GM04504 (cell line): ENCODE results near the gene SLC44A1.

Experiments used
- DNase-seq: peaks from one replicate; pipeline ENCODE4 v3.0.0-alpha.2; 2012; ENCODE audit warnings: low read depth

SLC44A1 gene

GRCh38 chr9:105244003-105244733 is at the start of gene SLC44A1:
Gene SLC44A1, plus strand, starts transcription at chr9:105244651. Its CDS starts 218 bp downstream, at chr9:105244869.
- peak; percentile 92 for DNase-seq

- no peak for DNase-seq
These were observed 49.2 kb upstream of the SLC44A1 start for GRCh38 chr9:105195259-105195658.

DNA sequence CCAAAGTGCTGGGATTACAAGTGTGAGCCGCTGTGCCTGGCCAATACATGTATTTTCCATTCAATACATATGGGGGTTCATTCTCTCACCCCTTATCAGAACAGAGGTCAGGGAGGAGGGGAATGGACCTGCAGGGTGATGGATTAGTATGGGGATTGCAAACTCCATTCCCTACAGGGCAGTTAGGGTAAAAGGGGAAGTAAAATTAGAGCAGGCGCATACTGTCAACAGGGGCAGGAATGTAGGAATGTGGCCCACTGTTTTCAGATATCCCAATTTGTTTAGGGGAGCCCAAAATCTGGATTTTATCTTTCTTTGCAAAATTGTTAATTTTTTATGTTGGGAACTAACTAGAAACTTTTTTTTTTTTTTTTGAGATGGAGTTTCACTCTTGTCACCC is 46.4 kb upstream of the SLC44A1 start:
- DNase-seq = no peak

- DNase-seq = no peak
These were observed 45.6 kb upstream of the SLC44A1 start for GRCh38 chr9:105198865-105199264.

- no peak for DNase-seq
These were observed 40.0 kb upstream of the SLC44A1 start for GRCh38 chr9:105204416-105204815.

DNA sequence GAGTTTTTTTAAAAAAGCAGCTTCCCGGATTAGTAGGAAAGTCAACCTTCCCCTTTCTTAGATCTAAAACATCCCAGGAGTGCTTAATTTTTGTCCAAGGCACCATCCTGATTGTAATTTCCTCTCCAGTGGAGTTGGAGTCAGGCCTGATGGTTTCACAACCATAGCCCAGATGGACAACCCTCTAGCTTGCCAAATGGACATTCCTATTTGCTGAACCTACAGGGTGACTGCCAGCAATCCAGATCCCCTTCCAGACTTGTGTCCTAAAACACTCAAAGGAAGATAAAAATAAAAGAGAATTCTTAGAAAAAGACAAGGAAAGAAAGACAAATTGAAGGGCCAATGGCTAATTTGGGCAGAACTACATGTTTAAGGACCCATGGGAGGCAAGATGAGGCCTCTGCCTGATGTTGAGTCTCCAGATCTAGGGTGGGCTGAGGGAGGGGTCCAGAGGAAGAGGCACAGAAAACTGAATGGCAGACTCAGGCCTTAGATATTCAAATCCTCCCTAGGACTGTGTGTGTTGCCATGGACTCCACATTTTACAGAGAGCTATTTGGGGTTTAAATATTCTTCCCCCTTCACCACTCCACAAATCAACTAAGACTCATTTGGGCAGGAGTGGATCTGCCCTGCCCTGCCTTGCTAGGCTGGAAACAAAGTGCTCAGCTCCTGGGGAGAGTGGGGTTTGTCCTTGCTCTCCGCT is 38.5 kb upstream of the SLC44A1 start:
- DNase-seq = peak; percentile 94

DNA sequence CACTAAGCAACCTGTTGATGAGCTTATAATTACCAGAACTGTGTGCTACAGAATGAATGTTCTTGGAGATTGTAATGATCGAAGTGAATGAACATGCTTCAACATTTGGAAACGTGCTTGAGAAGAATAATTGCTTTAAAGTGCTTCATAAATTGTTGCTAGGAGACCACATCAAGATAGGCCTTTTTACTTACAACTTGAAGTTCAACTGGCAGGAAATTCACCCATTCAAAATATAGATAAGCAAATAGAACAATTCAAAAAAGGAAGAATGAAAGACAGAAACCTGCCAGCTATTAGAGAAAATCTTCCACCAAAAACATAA is 38.0 kb upstream of the SLC44A1 start:
- no peak for DNase-seq

DNA sequence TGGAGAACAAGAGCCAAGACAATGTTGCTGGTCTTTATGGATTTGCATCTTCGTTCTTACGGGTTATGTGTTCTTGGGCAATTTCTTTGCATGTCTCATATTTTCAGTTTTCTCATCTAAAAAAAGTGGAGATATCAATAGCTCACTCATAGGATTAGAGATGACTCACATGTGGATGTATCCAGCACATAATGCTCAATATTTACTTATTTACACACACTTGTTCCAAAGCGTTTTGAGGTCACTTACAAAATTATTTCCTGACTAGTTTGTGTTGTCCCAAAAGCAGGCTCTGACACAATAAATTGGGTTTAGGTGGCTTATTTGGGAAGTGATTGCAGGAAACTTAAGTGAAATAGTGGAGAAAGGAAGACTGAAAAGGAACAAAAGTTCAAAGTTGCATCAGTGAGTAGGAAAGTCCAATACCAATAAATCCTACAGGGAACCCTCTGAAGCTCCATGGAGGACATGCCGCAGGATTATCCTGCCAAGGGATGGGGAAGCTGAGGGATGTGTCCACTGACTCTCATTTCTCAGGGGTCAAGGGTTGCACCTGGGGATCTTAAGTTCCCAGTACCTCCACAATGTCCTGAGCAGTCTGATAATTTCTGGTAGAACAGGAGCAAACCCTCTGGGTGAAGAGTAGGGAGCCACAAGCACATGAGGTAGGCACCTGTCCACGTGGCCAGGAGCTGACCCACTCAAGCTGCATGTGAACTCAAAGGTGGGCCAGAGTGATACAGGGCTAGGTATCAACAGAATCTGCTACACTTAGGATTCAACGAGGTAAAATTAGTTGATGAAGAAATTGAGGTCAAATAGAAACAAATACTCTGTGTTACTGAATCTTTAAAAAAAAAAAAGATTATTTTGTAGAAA is 37.4 kb upstream of the SLC44A1 start:
- DNase-seq = no peak

DNA sequence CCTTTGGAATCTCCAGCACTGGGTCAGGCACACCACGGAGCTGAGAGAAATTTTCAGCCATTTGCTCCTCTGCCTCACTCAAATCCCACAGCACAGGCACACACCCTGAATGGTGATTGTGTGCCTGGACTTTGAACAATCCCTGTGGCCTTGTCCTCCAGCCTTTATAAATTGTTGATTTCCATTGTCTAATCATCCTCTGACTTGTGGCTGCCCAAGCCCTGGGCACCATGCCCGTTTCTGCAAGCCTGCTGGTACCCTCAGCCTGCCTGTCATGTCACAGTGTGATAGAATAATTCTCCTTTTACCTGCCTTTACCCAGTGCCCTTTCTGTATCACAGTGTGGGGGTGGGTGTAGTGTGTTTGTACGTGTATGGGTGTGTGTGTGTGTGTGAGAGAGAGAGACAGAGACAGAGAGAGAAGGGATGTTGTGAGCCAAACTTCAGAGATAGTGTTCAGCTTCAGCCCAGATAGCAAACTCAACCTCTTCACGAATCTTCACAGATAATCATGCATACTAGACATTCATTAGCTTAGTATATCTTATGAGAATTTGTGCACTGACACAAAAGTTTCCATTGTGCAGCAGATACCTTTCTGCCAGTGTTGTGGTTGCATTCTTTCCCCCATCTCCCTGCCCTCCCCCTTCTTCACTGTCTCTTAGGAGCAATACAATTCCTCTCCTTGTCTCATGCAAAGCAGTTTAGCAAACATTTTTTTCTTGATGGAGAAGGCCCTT is 27.8 kb upstream of the SLC44A1 start:
- DNase-seq = no peak

- DNase-seq = no peak
These were observed 25.8 kb upstream of the SLC44A1 start for GRCh38 chr9:105218673-105219072.

DNA sequence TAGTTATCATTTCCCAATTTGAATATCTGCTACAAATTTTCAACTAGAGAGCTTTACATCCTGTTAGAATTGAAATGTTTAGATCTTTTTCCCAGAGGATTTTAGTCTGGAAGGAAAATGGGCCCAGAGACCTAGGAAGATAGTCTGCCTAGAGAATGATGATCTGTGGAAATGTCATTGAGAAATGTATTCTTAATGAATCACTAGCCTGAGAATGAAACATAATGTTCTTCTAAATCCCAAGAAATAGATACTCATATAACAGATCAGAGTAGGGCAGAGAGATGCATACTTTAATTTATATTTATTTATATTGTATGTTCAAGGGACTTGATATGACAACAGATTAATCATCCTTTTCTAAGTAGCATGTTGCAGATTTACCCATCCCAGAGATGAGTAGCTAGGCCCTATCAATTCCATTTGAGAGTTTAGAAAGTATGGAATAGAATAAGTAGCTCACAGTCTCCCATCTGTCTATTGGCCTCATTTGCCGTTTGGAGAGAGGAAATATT is 25.1 kb upstream of the SLC44A1 start:
- DNase-seq = no peak

GRCh38 chr9:105220451-105220850 is 24.0 kb upstream of the SLC44A1 start:
- no peak for DNase-seq

- no peak for DNase-seq
These were observed 20.8 kb upstream of the SLC44A1 start for GRCh38 chr9:105223544-105224140.

GRCh38 chr9:105226055-105226454 is 18.4 kb upstream of the SLC44A1 start:
- no peak for DNase-seq

- DNase-seq = peak; percentile 35
These were observed 12.2 kb upstream of the SLC44A1 start for GRCh38 chr9:105232207-105232606.

- no peak for DNase-seq
These were observed 10.6 kb upstream of the SLC44A1 start for GRCh38 chr9:105233873-105234272.

GRCh38 chr9:105236261-105236660 is 8.2 kb upstream of the SLC44A1 start:
- no peak for DNase-seq

DNA sequence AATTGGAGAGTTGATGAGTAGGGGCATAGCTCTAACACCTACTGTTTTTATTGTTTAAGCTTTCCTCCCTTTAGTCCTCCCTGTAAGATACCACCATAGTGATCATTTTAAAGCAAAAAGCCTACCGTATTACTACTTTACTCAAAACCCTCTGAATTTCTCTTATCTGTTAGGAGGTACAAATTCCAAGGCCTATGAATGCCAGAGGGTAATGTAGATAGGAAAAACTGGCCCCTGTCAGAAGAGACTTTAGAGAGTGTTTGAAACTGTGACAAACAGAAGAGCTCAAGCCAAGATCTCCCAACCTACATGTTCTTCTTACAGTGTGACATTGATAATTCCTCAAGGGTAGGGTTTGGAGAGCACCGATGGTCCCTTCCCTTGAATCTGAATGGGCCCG is 7.2 kb upstream of the SLC44A1 start:
- no peak for DNase-seq

- no peak for DNase-seq
These were observed 6.1 kb upstream of the SLC44A1 start for GRCh38 chr9:105238302-105238701.

GRCh38 chr9:105241356-105242043 is 3.0 kb upstream of the SLC44A1 start:
- DNase-seq = no peak

- no peak for DNase-seq
These were observed 2.4 kb upstream of the SLC44A1 start for GRCh38 chr9:105242062-105242461.
